ENCODE measurements around the gene AGT. TPM values are rescaled to one million over a fixed set of nuclear protein-coding genes. Genes with fewer than 3 reads are reported as not detected.
"Not testable (repeated sequence)": the region's sequence is repeated elsewhere in the genome, so short reads cannot be mapped to it uniquely, and the experiment has no call there.

Gene AGT
- total RNA-seq, 1 donor from 2014 or later = not detected

DNA sequence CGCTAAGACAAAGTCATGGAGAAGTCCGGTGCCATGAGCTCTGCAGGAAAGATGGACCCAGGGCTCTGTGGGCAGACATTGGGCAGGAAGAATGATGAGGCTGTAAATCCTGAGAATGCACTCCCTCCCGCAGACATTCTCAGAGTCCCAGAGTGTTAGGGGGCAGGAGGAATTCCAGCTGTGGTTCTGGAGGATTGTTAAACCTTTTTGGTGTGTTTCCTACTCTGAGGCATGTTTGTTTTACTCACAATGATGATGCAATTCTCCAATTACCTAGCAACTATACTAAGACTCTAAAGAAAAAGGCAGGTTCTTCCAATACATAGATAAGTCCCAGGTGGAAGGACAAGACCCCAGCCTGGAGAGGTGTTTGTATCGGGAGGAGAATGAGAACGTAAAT is 30.5 kb upstream of the AGT start:
- no peak for DNase-seq (ENCODE audit: low read depth, low spot score)

DNA sequence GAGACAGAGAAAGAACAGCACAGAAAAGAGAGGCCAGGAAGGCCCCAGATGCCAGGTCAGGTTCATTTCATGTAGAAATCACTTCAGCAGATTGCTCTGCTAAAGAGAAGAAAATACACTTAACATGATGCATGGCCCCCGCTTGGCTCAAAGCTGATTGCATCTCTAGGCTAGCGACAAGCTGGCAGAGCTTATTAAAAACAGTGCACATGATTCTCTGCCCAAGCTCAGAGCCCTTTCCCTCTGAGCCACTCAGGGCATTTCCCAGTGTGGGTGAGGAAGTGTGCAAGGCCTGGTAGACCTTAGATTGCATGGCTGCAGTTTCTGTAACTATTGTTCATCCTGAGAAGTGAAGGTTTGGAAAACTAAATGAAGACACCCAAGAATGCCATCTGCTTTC is 30.0 kb upstream of the AGT start:
- DNase-seq (ENCODE audit: low read depth, low spot score) = no peak

DNA sequence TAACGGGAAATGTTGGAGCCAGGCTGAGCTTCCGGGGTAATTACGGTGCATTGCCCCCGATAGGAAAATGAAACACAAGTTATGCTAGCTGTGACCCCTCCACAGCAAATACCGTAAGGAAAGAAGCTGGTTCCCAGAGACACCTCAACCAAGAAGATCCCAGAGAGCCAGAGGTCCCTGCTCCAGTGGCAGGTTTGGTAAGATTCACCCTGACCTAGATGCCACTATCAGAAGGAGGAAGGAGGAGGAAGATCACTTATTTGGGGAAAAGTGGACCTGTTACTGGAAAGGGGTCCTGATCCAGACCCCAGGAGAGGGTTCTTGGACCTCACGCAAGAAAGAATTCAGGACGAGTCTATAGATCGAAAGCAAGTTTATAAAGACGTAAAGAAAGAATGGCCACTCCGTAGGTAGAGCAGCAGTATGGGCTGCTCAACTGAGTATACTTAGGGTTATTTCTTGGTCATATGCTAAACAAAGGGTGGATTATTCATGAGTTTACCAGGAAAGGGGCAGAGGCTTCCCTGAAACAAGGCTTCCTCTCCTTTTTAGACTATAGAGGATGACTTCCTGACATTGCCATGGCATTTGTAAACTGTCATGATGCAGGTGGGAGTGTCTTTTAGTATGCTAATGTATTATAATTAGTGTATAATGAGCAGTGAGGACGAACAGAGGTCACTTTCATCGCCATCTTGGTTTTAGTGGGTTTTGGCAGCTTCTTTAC is 25.8 kb upstream of the AGT start:
- DNase-seq (ENCODE audit: low read depth, low spot score) = no peak

DNA sequence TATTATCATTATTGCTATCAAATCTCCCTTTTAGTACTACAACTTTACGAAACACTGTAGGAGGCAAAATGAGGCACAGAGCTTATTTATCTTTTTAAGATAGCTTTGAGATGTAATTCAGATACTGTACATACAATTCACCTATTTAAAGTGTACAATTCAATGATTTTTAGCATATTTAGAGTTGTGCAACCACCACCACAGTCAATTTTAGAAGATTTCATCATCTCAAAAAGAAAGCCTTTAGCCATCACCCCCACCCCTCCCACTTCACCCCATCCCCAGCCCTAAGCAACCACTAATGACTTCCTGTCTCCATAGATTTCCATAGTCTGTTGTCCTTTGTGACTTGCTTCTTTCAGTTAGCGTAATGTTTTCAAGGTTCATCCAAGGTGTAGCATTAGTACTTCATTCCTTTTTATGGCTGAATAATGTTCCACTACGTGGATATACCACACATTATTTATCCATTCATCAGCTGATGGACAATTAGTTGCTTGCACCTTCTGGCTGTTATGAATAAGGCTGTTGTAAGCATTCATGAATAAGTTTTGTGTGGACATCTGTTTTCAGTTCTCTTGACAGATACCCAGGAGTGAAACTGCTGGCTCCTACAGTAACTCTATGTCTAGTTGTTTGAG is 23.8 kb upstream of the AGT start:
- no peak for DNase-seq (ENCODE audit: low read depth, low spot score)

DNA sequence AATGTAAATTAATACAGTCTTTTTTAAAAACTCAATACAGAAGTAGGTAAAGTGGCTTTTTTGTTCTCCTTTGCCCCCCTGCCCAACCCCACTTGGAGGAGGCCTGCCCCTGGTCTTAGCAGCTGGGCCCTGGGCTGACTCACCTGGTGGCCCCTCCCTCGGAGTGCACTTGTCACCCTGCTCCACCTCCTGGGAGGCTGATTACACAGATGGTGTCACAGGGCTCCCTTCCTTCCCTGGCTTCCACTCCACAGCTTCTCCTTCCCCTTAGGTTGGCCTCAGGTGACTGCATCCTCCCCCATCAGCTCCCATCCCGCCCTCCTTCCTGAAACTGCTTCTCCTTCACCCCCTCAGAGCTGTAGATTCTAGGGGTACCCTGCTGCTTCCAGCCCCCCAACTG is 21.5 kb upstream of the AGT start:
- no peak for DNase-seq (ENCODE audit: low read depth, low spot score)

DNA sequence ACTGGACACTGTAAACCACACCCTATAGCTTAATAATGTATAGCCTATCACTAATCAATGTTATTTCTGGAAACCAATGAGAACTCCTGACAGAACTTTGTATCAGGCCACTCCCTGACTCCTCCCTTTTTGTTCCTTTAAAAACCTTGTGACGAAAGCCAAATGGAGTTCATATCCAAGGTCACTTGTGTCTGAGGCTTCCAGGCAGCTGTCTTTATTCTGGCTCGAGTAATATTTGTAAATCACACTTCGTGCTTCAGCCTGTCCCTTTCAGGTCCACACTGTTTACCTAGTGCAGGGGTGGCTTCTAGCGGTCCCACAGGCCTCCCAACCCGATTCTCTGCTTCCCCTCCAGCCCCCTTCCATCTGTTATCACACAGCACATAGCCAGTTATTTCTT is 17.1 kb upstream of the AGT start:
- DNase-seq (ENCODE audit: low read depth, low spot score) = no peak

DNA sequence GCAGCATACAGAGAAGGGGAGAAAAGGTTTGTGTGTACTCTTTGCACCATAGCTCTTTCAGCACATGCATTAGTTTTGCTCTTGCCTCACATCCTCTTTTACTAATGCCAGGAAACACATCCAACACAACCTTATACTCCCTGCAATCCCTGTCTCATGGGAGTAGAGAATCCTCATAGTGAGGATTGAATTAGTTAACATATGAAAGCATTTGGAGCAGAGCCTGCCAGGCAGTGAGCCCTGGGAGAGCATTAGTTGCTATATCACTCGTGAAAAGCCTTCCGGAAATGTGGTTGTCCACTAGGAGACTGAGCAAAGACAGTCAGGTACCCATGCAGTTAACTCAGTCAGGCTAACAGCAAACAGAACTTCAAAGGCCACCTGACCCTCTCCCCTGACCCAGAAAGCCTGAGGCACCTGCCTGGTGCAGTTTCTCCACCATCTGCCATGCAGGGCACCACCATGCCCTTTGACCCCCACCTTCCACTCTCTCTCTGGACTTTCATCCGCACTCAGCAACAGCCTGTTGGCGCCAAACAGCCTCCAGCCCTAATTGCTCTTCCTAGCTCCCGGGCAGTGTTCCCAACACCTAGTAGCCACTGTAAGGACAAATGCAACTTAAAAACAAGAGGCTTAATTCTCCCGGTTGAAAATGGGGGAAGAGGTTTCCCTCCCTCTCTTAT is 14.9 kb upstream of the AGT start:
- no peak for DNase-seq (ENCODE audit: low read depth, low spot score)

DNA sequence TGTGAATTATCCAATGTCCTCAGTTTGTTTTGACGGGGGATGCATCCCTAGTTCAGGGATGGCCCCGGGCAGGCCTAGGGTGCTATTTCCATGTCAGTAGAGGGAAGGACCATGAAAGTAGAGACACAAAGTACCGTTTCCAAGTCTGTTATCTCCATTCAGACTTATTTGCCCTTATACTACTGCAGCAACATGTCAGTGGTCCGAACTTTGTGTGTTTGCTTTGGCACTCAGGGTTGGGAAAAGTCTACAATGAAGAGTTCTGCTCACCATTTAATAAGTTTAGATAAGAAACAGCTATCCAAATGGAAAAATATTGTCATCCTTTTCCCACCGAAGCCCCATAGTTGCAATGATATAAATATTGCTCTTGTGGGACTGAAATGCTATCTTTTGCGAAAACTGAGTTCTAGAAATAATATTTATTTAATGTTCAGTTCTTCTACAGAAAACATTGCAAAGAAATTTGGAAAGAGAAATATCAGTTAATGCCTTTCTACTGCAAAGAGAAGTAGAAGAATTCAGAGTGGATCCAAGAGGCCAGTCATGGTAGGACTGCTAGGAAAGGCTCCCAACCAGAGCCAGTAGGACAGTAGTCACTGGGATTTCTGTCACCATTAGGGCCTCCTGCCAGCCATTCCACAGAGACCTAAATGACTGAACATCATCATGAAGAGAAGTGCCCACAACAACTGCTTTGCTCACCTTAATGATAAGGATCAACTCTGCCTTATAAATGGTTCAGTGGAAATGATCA is 11.5 kb upstream of the AGT start:
- no peak for DNase-seq (ENCODE audit: low read depth, low spot score)

DNA sequence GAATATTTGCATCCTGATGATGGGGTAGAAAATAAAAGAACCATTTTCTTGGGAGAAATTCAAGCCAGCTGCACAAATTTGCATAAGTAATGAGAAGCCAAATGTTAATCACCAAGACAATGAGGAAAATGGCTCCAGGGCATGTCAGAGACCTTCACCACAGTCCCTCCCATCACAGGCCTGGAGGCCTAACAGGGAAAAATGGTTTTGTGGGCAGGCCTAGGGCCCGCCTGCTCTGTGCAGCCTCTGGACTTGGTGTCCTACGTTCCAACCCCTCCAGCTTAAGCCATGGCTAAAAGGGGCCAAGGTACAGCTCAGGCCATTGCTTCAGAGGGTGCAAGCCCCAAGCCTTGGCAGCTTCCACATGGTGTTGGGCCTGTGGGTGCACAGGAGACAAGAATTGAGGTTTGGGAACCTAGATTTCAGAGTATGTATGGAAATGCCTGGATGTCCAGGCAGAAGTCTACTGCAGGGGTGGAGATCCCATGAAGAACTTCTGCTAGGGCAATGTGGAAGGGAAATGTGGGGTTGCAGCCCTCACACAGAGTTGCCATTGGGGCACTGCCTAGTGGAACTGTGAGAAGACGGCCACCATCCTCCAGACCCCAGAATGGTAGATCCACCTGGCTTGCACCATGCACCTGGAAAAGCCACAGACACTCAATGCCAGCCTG is 8.1 kb upstream of the AGT start:
- DNase-seq (ENCODE audit: low read depth, low spot score) = not testable (repeated sequence)

DNA sequence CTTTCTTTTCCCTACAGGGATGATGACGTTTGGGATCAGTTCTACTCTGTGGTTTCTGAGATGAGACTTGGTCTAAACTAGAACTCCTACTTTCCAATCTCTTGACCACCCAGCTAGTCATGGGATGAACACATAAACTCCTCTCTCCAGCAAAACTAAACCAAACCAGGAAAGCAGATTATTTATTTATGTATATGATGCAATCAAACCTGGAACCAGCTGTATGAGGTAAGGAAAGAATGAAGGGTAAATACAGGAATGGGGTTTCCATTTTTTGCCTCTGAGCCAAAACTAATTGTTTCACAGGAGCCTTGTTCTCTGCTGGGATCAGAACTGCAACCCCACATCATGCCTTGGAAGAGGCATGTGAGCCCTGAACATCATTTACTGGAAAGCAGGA is 3.3 kb upstream of the AGT start:
- no peak for DNase-seq (ENCODE audit: low read depth, low spot score)

DNA sequence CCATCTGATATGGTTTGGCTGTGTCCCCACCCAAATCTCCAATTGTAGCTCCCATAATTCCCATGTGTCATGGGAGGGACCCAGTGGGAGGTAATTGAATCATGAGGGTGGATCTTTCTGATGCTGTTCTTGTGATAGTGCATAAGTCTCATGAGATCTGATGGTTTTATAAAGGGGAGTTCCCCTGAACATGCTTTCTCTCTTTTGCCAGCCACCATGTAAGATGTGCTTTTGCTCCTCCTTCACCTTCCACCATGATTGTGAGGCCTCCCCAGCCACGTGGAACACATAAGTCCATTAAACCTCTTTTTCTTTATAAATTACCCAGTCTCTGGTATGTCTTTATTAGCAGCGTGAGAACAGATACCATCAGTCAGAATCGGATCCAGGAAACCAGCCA is 2.5 kb upstream of the AGT start:
- DNase-seq (ENCODE audit: low read depth, low spot score) = not testable (repeated sequence)

DNA sequence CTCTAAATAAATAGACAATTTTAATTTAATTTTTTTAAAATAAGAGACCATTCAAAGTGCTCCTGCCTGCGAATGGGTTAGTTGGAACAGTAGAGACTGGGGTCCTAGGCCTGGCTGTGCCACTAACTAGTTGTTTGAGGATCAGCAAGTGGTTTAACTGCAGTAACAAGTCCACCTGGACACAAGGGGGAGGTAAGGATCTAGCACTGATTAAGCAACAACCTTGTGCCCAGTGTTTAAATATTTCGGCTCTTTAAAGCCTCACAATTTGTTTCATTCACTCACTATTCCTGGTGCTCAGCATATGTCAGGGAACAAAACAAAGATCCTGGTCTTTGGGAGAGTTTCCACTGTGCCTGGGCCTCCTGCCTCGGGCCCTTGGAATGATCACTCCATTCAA is 1.6 kb upstream of the AGT start:
- no peak for DNase-seq (ENCODE audit: low read depth, low spot score)

DNA sequence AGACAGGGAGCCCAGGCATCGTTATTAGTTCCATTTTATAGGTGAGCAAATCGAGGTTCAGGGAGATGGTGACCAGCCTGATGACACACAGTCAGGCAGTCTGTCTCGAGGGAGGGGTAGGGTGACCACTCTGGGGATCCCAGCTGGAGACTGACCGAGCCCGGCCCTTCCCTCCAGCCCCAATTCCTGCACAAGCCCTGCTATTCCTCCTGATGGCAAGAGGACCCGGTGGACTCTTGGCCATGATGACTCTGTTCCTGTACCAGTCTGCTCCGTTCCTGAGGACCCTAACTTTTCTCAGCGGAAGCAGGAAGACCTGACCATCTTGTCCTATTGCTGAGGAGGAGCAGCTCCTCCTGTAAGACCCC is 391 bp downstream of the AGT start:
- DNase-seq (ENCODE audit: low read depth, low spot score) = no peak

DNA sequence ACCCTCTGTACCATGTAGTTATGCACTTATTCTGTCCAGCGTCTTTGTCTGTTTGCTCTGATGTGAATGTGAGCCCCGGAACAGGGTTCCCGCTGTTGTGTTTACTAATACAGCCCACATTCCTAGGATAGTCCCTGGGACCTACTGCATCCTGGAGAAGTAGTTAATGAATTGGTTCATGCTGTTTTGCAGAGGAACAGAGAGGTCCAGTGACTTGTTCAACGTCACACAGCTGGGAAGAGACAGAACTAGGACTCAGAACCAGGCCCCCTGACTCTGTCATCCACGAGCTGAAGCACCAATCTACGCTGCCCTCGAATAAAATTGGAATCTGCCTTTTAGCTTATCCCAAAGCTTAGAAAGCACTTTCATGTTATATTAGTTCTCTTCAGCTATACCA is 784 bp downstream of the AGT start:
- DNase-seq (ENCODE audit: low read depth, low spot score) = no peak

DNA sequence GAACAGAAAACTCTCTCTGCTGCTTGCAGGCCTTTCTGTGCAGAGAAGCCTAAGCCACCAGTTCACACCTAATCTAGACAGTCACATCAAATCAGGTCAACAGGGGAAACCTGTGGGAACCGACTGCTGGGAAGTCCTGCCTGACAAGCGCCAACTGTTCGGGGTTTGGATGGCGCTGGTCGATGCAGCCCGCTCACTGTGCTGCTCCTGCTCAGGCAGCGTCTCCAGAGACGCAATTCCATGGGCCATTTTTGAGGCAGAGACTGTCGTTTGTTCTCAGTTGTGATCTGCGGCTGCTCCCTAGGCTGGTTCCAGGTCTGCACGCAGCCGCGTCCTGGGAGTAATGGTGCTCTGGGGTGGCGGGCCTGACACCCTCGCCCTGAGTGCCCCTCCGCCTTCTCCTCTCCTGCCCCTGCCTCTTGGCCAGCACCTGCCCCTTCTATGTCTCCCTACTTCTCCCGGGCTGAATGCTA is 1.4 kb downstream of the AGT start:
- DNase-seq (ENCODE audit: low read depth, low spot score) = no peak

DNA sequence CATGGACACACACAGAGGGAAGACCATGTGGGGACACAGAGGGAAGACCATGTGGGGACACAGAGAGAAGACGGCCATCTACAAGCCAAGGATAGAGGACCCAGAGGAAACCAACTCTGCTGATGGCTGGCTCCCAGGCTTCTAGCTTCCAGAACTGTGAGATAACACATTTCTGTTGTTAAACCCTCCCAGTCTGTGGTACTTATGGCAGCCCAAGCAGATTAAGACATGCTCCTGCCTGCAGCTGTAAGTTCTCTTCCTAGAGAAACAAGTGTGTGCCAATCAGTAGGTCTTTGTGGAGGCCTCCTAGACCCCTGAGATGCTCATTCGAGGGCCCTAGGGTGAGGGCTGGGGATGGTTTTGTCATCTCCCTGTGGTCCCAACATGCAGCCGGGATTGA is 2.7 kb downstream of the AGT start:
- no peak for DNase-seq (ENCODE audit: low read depth, low spot score)

DNA sequence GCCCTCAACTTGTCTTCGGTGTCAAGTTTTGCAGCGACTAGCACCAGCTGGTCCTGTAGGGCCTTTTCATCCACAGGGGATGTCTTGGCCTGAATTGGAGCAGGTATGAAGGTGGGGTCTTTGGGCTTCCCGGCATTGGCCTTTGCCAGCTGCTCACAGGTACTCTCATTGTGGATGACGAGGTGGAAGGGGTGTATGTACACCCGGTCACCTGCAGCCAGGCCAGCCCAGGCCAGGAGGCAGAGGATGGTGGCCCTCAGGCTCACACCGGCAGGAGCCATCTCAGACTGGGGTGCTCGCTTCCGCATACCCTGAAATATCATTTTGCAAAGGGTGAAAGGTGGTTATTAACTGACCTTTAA is 3.4 kb downstream of the AGT start:
- DNase-seq (ENCODE audit: low read depth, low spot score) = no peak

DNA sequence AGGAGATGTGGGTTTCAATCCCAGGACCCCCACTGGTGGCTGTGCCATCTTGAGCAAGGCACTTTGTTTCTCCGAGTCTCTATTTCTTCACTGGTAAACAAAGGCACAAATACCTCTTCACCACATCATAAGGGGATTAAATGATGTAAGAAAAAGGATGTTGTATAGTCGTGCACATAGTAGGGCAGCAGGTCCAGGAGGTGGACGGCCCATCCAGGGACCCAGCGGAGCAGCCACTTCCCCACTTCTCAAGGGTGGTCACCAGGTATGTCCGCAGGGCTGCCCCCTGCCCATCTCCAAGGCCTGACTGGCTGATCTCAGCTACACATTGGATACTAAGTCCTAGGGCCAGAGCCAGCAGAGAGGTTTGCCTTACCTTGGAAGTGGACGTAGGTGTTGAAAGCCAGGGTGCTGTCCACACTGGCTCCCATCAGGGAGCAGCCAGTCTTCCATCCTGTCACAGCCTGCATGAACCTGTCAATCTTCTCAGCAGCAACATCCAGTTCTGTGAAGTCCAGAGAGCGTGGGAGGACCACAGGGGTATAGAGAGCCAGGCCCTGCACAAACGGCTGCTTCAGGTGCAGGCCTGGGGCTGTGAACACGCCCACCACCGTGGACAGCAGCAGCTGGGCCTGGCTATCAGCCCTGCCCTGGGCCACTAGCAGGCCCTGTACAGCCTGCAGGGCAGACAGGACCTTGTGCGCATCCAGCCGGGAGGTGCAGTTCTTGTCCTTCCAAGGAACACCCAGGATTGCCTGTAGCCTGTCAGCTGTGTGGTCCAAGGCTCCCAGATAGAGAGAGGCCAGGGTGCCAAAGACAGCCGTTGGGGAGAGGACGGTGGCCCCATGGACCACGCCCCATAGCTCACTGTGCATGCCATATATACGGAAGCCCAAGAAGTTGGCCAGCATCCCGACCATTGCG is 4.0 kb downstream of the AGT start:
- no peak for DNase-seq (ENCODE audit: low read depth, low spot score)

DNA sequence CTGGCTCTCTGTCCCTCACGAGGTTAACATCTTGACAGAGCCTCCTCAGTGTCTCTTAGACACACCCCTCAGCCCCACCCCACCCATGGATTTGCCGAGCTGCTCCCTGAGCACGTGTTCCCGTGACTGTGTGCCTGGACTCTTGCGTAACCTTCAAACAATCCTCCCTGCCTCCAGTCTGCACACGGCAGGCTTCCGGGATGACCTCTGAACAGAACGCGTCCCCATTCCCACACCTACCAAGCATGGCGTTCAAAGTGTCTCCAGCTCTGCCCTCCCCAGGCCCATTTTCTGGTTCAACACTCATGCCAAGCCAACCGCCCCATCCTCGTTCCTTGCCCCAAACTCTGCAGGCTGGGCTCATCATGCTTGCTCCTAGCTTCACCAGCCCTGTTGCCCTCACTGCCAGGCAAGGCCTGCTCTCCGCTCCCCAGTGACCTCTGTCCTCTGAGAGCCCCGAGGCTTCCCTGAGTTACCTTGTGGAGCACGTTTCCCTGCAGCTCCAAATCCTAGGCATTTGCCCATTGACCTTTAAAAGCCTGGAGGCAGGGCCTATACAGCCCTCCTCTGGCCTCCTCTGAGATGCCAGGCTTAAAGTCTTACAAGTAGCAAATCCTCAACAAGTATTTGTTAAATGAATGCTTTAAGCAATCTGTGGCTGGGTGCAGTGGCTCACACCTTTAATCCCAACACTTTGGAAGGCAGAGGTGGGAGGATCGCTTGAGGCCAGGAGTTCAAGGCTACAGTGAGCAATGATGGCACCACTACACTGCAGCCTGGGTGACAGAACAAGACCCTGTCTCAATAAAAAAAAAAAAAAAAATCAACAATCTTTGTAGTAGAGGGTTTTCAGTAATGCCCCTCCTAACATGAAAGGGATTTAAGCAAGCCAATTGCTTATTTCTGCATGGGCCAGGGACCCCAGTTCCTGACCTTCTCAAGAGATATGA is 5.0 kb downstream of the AGT start:
- DNase-seq (ENCODE audit: low read depth, low spot score) = no peak

Measured in pulmonary artery endothelial cell (primary cell).